Effector memory CD8-positive, alpha-beta T cell (primary cell): Measurements from ENCODE around the gene HOTAIR.
A peak's percentile ranks its signal among the peaks of the same experiment; 100 is the strongest.

Experiments used
- ATAC-seq: fragments of 150-1000 bp; cut with Tn5 transposase; replicated peaks from 2 replicates; pipeline ENCODE4 v1.10.0; 2021; ENCODE audit warnings: mild to moderate bottlenecking, moderate library complexity
- DNase-seq, 3 experiments: peaks; one replicate each; pipeline ENCODE4 v3.0.0; 2021
- H3K27ac Mint-ChIP-seq, 2 donors: one replicate each; pipeline ENCODE4 v1.8.0; 2022; ENCODE audit warnings: mild to moderate bottlenecking in 2 of 2, mixed read lengths in 2 of 2, moderate library complexity in 2 of 2
- H3K27me3 Mint-ChIP-seq, 2 donors: one replicate each; pipeline ENCODE4 v1.8.0; 2022; ENCODE audit warnings: mixed read lengths in 2 of 2
- H3K36me3 Mint-ChIP-seq: one replicate; pipeline ENCODE4 v1.8.0; 2022; ENCODE audit warnings: mild to moderate bottlenecking, moderate library complexity, mixed read lengths; ENCODE audit not compliant: insufficient read depth
- H3K4me1 Mint-ChIP-seq, 2 donors: one replicate each; pipeline ENCODE4 v1.8.0; 2022; ENCODE audit warnings: low read depth in 2 of 2, mixed read lengths in 2 of 2
- H3K4me3 Mint-ChIP-seq, 2 donors: one replicate each; pipeline ENCODE4 v1.8.0; 2022; ENCODE audit warnings: mild to moderate bottlenecking in 2 of 2, mixed read lengths in 2 of 2, moderate library complexity in 2 of 2
- H3K9me3 Mint-ChIP-seq, 2 donors: one replicate each; pipeline ENCODE4 v1.8.0; 2022; ENCODE audit warnings: mixed read lengths in 2 of 2

Gene HOTAIR

DNA sequence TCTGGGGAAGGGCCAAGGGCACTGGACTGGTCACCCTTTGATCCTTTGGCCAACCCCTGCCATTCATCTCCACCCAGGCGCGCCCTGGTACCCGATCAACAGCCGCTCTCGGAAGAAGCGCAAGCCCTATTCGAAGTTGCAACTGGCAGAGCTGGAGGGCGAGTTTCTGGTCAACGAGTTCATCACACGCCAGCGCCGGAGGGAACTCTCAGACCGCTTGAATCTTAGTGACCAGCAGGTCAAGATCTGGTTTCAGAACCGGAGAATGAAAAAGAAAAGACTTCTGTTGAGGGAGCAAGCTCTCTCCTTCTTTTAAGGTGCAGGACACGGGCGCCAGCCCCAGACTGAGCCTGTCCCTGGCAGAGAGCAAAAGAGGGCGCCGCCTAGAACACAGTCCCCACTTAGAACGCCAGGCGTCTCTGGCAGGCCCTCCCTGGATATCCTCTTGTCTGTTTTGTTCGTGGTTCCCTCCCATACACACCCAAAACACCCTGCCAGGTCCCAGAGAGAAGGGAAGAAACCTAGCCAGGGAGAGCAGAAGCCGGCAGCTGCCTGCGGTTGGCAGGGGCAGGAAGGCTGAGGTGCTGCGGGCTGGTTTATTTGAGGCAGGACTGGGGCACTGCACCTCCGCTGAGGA lies 18.4 kb downstream of the HOTAIR start:
- peak; percentile 47 for ATAC-seq
- peaks cover 91 to 92% of the 10 kb centered on the region in 2 donors for H3K27me3 Mint-ChIP-seq
- H3K27ac Mint-ChIP-seq, result peak overlapping the region; percentile 2 to 52
- H3K36me3 Mint-ChIP-seq, result peaks cover 47% of the 10 kb centered on the region
- peaks cover 0 to 2% of the 10 kb centered on the region in 2 donors for H3K9me3 Mint-ChIP-seq
- peaks cover 32 to 41% of the 10 kb centered on the region in 2 donors for H3K4me1 Mint-ChIP-seq
- peak overlapping the region; percentile 3 to 50 for H3K4me3 Mint-ChIP-seq
- DNase-seq, result no peak

GRCh38 chr12:53955776-53956250 lies 18.9 kb downstream of the HOTAIR start:
- Mint-ChIP-seq H3K4me1 (peaks cover 32 to 44% of the 10 kb centered on the region in 2 donors), H3K4me3 (peak overlapping the region; percentile 3 to 50), H3K36me3 (peaks cover 48% of the 10 kb centered on the region), H3K9me3 (peaks cover 0 to 2% of the 10 kb centered on the region in 2 donors), H3K27me3 (peaks cover 93 to 95% of the 10 kb centered on the region in 2 donors), H3K27ac (peak overlapping the region; percentile 2 to 52)
- ATAC-seq (no peak), DNase-seq (no peak)

DNA sequence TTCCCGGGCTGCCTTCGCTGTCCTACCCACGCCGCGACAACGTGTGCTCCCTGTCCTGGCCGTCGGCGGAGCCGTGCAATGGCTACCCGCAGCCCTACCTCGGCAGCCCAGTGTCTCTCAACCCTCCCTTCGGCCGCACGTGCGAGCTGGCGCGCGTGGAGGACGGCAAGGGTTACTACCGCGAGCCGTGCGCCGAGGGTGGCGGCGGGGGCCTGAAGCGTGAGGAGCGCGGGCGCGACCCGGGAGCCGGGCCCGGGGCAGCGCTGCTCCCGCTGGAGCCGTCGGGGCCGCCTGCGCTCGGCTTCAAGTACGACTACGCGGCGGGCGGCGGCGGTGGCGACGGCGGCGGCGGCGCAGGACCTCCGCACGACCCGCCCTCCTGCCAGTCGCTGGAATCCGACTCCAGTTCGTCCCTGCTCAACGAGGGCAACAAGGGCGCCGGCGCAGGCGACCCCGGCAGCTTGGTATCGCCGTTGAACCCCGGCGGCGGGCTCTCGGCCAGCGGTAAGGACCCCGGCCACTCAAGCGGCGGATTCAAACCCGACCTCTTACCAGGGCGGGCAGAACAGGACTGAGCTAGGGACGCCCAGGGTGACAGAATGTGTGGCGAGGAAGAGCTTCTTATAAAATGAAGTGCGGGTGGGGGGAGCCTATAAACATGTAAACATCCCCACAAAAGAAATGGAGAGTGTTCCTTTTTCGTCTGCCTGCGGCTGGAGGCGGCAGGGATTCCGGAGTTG lies 19.5 kb downstream of the HOTAIR start:
- ATAC-seq (no peak), DNase-seq (no peak)
- Mint-ChIP-seq H3K4me1 (peaks cover 28 to 41% of the 10 kb centered on the region in 2 donors), H3K9me3 (peaks cover 0 to 2% of the 10 kb centered on the region in 2 donors), H3K27ac (no peak overlapping the region), H3K27me3 (peaks cover 93 to 95% of the 10 kb centered on the region in 2 donors), H3K36me3 (peaks cover 42% of the 10 kb centered on the region), H3K4me3 (peak overlapping the region; percentile 3 to 50)

DNA sequence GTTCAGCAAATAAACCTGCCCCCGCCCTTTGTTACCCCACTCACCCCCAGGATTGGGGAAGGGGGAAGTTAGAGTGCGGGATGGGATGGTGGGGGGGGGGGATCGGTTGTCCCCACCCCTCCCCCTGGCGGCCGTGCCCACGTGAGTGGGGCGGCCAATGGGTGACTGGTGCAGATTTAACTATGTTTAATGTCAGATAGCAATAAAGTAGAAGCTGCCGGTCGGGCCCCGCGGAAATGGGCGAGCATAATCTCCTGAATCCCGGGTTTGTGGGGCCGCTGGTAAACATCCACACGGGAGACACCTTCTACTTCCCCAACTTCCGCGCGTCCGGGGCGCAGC lies 20.1 kb downstream of the HOTAIR start, which contains the start of gene HOXC12:
Gene HOXC12, plus strand, starts transcription at position 210 of the 342 bp plus-strand sequence. Its CDS starts 27 bp downstream, at position 237.
- Mint-ChIP-seq H3K9me3 (no peaks in the 10 kb centered on the region), H3K4me3 (peak within 1 kb of the TSS; percentile 34 to 50), H3K27ac (peak within 1 kb of the TSS; percentile 23 to 52), H3K4me1 (peaks cover 24 to 41% of the 10 kb centered on the region in 2 donors), H3K27me3 (peaks cover 92 to 95% of the 10 kb centered on the region in 2 donors), H3K36me3 (peaks cover 40% of the 10 kb centered on the region)
- no peak for ATAC-seq
- no peak for DNase-seq

GRCh38 chr12:53953831-53954693 lies 20.7 kb downstream of the HOTAIR start:
- peak overlapping the region in 1 of 2 donors; percentile 34 for H3K4me3 Mint-ChIP-seq
- no peak for ATAC-seq
- H3K9me3 Mint-ChIP-seq, result no peaks in the 10 kb centered on the region
- peaks cover 23 to 42% of the 10 kb centered on the region in 2 donors for H3K4me1 Mint-ChIP-seq
- H3K27ac Mint-ChIP-seq, result peak overlapping the region; percentile 23 to 63
- peaks cover 92 to 95% of the 10 kb centered on the region in 2 donors for H3K27me3 Mint-ChIP-seq
- H3K36me3 Mint-ChIP-seq, result peaks cover 40% of the 10 kb centered on the region
- DNase-seq, result no peak

DNA sequence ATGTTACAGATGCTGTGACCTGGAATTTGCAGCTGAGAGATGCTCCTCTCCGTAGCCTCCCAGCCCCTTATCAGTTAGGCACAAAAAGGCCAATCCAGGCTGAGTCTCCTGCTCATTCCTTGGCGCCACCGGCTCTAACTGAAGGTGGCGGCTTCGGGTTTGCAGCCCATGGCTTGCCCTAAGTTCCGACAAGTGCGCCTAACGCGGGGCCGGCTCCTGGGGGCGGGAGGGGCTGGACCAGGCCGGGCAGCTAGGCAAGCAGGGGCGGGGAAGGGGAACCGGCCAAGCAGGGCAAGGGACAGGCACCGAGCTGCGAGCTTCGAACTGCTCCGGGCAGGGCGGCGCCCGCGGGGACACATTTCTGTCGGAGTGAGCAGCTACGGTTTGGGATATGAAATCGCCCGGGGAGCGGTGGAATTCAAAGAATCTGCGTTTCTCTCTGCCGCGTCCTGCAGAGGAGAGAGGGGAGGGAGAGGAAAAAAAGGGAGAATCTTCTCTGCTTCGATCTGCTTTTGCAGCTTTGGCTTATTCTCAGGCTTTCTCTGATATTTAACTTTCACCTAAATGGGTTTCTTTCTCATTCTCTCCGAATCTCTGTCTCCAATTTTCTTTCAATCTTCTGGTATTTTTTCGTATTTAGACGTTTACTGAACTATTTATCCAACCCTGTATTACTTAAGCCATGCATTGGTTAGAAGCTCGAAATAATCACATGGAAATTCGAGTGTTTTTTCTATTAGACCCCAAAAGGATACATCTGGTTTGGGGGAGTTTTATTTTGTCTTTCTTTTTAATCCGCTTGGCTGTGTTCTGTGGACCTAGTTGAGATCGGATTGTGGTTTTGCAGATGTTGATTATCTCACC lies 21.7 kb downstream of the HOTAIR start:
- H3K36me3 Mint-ChIP-seq, result peaks cover 40% of the 10 kb centered on the region
- H3K9me3 Mint-ChIP-seq, result no peaks in the 10 kb centered on the region
- H3K27me3 Mint-ChIP-seq, result peaks cover 92 to 95% of the 10 kb centered on the region in 2 donors
- H3K4me1 Mint-ChIP-seq, result peaks cover 23 to 43% of the 10 kb centered on the region in 2 donors
- no peak overlapping the region for H3K4me3 Mint-ChIP-seq
- ATAC-seq (no peak), DNase-seq (no peak)
- peak overlapping the region; percentile 63 to 69 for H3K27ac Mint-ChIP-seq

GRCh38 chr12:53952335-53952694 lies 22.4 kb downstream of the HOTAIR start:
- Mint-ChIP-seq H3K27ac (peak overlapping the region in 1 of 2 donors; percentile 69), H3K36me3 (peaks cover 40% of the 10 kb centered on the region), H3K9me3 (no peaks in the 10 kb centered on the region), H3K4me1 (peaks cover 21 to 42% of the 10 kb centered on the region in 2 donors), H3K27me3 (peaks cover 92 to 94% of the 10 kb centered on the region in 2 donors), H3K4me3 (peak overlapping the region in 1 of 2 donors; percentile 34)
- DNase-seq (no peak), ATAC-seq (no peak)

GRCh38 chr12:53951577-53952334 lies 23.0 kb downstream of the HOTAIR start:
- H3K4me1 Mint-ChIP-seq, result peaks cover 18 to 37% of the 10 kb centered on the region in 2 donors
- peak overlapping the region; percentile 31 to 34 for H3K4me3 Mint-ChIP-seq

GRCh38 chr12:53950789-53951576 lies 23.8 kb downstream of the HOTAIR start:
- H3K27ac Mint-ChIP-seq, result peak overlapping the region in 1 of 2 donors; percentile 26
- H3K36me3 Mint-ChIP-seq, result peaks cover 39% of the 10 kb centered on the region
- H3K4me1 Mint-ChIP-seq, result peaks cover 11 to 29% of the 10 kb centered on the region in 2 donors
- peaks cover 92 to 93% of the 10 kb centered on the region in 2 donors for H3K27me3 Mint-ChIP-seq
- no peak for ATAC-seq
- H3K4me3 Mint-ChIP-seq, result peak overlapping the region; percentile 31 to 34
- H3K9me3 Mint-ChIP-seq, result no peaks in the 10 kb centered on the region
- DNase-seq, result no peak

More at GRCh38 chr12:53951577-53952334, 23.0 kb downstream of the HOTAIR start:
- no peak for ATAC-seq
- no peak for DNase-seq
- Mint-ChIP-seq H3K9me3 (no peaks in the 10 kb centered on the region), H3K27me3 (peaks cover 92 to 93% of the 10 kb centered on the region in 2 donors), H3K36me3 (peaks cover 40% of the 10 kb centered on the region), H3K27ac (peak overlapping the region in 1 of 2 donors; percentile 69)

- Mint-ChIP-seq H3K27ac (peak overlapping the region in 1 of 2 donors; percentile 26), H3K4me1 (peaks cover 8 to 24% of the 10 kb centered on the region in 2 donors), H3K4me3 (peak overlapping the region in 1 of 2 donors; percentile 14), H3K9me3 (no peaks in the 10 kb centered on the region), H3K36me3 (peaks cover 38% of the 10 kb centered on the region), H3K27me3 (peaks cover 92 to 93% of the 10 kb centered on the region in 2 donors)
- DNase-seq (no peak), ATAC-seq (no peak)
Measured at GRCh38 chr12:53950437-53950773, 24.3 kb downstream of the HOTAIR start.

- Mint-ChIP-seq H3K4me1 (peaks cover 13 to 27% of the 10 kb centered on the region in 2 donors), H3K27ac (peak overlapping the region in 1 of 2 donors; percentile 26), H3K4me3 (no peak overlapping the region), H3K9me3 (no peaks in the 10 kb centered on the region), H3K36me3 (peaks cover 38% of the 10 kb centered on the region), H3K27me3 (peaks cover 97% of the 10 kb centered on the region in 2 donors)
- DNase-seq, result no peak
- ATAC-seq, result no peak
Measured at GRCh38 chr12:53949631-53950436, 24.9 kb downstream of the HOTAIR start.
